CD4-positive, CD25-positive, alpha-beta regulatory T cell (primary cell): ENCODE measurements around the gene ACTL7B. TPM values are rescaled to one million over a fixed set of nuclear protein-coding genes. Genes with fewer than 3 reads are reported as not detected.

Experiments used
- ATAC-seq, 2 donors: fragments of 150-1000 bp; cut with Tn5 transposase; one replicate each; pipeline ENCODE4 v1.10.0; 2021; ENCODE audit warnings: low read depth in 2 of 2, moderate number of reproducible peaks in 2 of 2, moderate library complexity in 1 of 2
- DNase-seq, 3 donors: peaks; one replicate each; pipeline versions ENCODE4 v3.0.0 to v3.0.0-alpha.2; 2012 to 2022; ENCODE audit warnings: mixed read lengths in 1 of 3
- H3K27ac ChIP-seq: one replicate; pipeline ENCODE4 v1.7.0; 2013; ENCODE audit warnings: mild to moderate bottlenecking, low read length; ENCODE audit not compliant: insufficient read depth, poor library complexity, severe bottlenecking
- H3K27me3 ChIP-seq: one replicate; pipeline ENCODE4 v1.7.0; 2013; ENCODE audit warnings: low read length; ENCODE audit not compliant: control insufficient read depth, insufficient read depth
- H3K36me3 ChIP-seq: one replicate; pipeline ENCODE4 v1.7.0; 2013; ENCODE audit warnings: mild to moderate bottlenecking, low read length, moderate library complexity; ENCODE audit not compliant: control insufficient read depth, insufficient read depth
- H3K4me1 ChIP-seq: 2 replicates; pipeline ENCODE4 v1.7.0; 2013; ENCODE audit warnings: mild to moderate bottlenecking, low read length; ENCODE audit not compliant: insufficient read depth, control insufficient read depth, poor library complexity, severe bottlenecking
- H3K4me3 ChIP-seq: one replicate; pipeline ENCODE4 v1.7.0; 2013; ENCODE audit warnings: low read depth, mild to moderate bottlenecking, low read length, moderate library complexity
- H3K9me3 ChIP-seq, 2 experiments: 1 replicate in 1 of 2; 2 replicates in 1 of 2; pipeline ENCODE4 v1.7.0; 2013; ENCODE audit warnings: low read length in 2 of 2, mild to moderate bottlenecking in 1 of 2, moderate library complexity in 1 of 2; ENCODE audit not compliant: control insufficient read depth in 2 of 2
- H3K27ac Mint-ChIP-seq, 3 donors: one replicate each; pipeline ENCODE4 v1.8.0; 2020 to 2022; ENCODE audit warnings: mild to moderate bottlenecking in 3 of 3, mixed read lengths in 3 of 3, moderate library complexity in 2 of 3
- H3K27me3 Mint-ChIP-seq: one replicate; pipeline ENCODE4 v1.8.0; 2022; ENCODE audit warnings: mild to moderate bottlenecking, mixed read lengths
- H3K36me3 Mint-ChIP-seq: one replicate; pipeline ENCODE4 v1.8.0; 2020; ENCODE audit warnings: mixed read lengths
- H3K4me1 Mint-ChIP-seq, 4 donors: one replicate each; pipeline ENCODE4 v1.8.0; 2020 to 2022; ENCODE audit warnings: mixed read lengths in 4 of 4, mild to moderate bottlenecking in 1 of 4
- H3K4me3 Mint-ChIP-seq, 4 donors: one replicate each; pipeline ENCODE4 v1.8.0; 2020 to 2022; ENCODE audit warnings: mild to moderate bottlenecking in 4 of 4, mixed read lengths in 4 of 4, moderate library complexity in 3 of 4
- H3K9me3 Mint-ChIP-seq, 7 donors: one replicate each; pipeline ENCODE4 v1.8.0; 2020 to 2022; ENCODE audit warnings: mixed read lengths in 7 of 7, mild to moderate bottlenecking in 3 of 7, moderate library complexity in 2 of 7
- polyA plus RNA-seq, 4 donors: library from polyadenylated mRNA; unstranded; fragments of 300-500 nt; fragmentation: Illumina TruSeq; gene quantifications; one replicate each; pipeline ENCODE4 v1.2.3, GENCODE V29; 2021
- total RNA-seq: library from RNA; stranded (reverse); gene quantifications from one replicate; pipeline ENCODE4 v1.2.3, GENCODE V29; 2022

The ACTL7B gene
- total and polyA plus RNA-seq, 5 donors from 2014 or later = 0.27 TPM; not detected in 4

GRCh38 chr9:108859459-108860114 is 3.8 kb upstream of the ACTL7B start:
- H3K9me3 ChIP-seq = no peaks in the 10 kb centered on the region
- Mint-ChIP-seq H3K4me1 (no peaks in the 10 kb centered on the region), H3K27ac (no peak overlapping the region), H3K36me3 (peaks cover 6% of the 10 kb centered on the region), H3K27me3 (no peaks in the 10 kb centered on the region), H3K4me3 (no peak overlapping the region), H3K9me3 (peaks cover 0 to 4% (median 0%) of the 10 kb centered on the region in 7 donors)
- no peak overlapping the region for H3K27ac ChIP-seq
- DNase-seq = no peak
- H3K27me3 ChIP-seq = no peaks in the 10 kb centered on the region
- H3K36me3 ChIP-seq = no peaks in the 10 kb centered on the region
- no peak overlapping the region for H3K4me3 ChIP-seq
- ATAC-seq = no peak
- no peaks in the 10 kb centered on the region for H3K4me1 ChIP-seq

DNA sequence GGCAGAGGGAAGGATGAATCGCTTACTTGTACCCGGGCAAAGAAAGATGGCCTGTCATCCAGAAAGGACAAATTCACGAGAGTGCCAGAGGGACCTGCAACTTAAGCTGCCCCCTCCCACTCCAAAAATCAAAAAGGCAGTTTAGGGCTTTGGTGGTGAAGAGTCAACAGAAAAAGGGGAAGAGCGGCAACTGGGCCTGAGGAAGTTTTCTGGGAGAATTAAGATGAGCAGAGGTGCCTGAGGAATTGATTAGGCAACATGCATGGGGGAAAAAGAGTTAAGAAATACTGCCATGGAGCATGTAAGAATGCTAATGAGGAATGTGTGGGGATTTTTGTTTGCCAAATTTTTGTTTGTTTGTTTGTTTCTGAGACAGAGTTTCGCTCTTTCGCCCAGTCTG is 1.8 kb upstream of the ACTL7B start:
- DNase-seq = no peak
- Mint-ChIP-seq H3K27me3 (no peaks in the 10 kb centered on the region), H3K27ac (no peak overlapping the region), H3K4me3 (no peak overlapping the region), H3K4me1 (no peaks in the 10 kb centered on the region), H3K9me3 (peaks cover 0 to 2% (median 0%) of the 10 kb centered on the region in 7 donors), H3K36me3 (peaks cover 6% of the 10 kb centered on the region)
- no peaks in the 10 kb centered on the region for H3K36me3 ChIP-seq
- no peaks in the 10 kb centered on the region for H3K9me3 ChIP-seq
- no peaks in the 10 kb centered on the region for H3K4me1 ChIP-seq
- no peak overlapping the region for H3K4me3 ChIP-seq
- H3K27ac ChIP-seq = no peak overlapping the region
- no peak for ATAC-seq
- H3K27me3 ChIP-seq = no peaks in the 10 kb centered on the region

DNA sequence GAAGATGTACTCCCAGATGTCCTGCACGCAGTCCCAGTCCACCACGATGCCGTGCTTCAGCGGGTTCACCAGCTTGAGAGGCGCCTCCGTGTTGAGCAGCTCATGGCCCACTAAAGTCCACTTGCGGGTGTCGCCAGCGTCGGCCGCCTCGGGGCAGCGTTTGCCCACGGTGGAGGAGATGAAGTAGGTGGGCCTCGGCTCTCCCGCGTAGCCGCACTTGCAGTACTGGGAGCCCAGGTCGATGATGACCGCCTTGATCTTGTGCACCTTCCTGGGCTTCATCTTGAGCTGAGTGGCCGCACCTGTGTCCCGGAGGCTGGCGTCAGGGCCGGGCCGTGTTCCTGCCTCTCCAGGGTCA is 278 bp downstream of the ACTL7B start:
- Histone ChIP-seq H3K27me3 (no peaks in the 10 kb centered on the region), H3K4me1 (no peaks in the 10 kb centered on the region), H3K36me3 (no peaks in the 10 kb centered on the region), H3K4me3 (no peak overlapping the region), H3K9me3 (no peaks in the 10 kb centered on the region), H3K27ac (no peak overlapping the region)
- H3K27ac Mint-ChIP-seq = no peak overlapping the region
- H3K27me3 Mint-ChIP-seq = no peaks in the 10 kb centered on the region
- H3K36me3 Mint-ChIP-seq = peaks cover 6% of the 10 kb centered on the region
- no peak overlapping the region for H3K4me3 Mint-ChIP-seq
- peaks cover 0 to 2% (median 0%) of the 10 kb centered on the region in 7 donors for H3K9me3 Mint-ChIP-seq
- ATAC-seq (no peak), DNase-seq (no peak)
- H3K4me1 Mint-ChIP-seq = no peaks in the 10 kb centered on the region

DNA sequence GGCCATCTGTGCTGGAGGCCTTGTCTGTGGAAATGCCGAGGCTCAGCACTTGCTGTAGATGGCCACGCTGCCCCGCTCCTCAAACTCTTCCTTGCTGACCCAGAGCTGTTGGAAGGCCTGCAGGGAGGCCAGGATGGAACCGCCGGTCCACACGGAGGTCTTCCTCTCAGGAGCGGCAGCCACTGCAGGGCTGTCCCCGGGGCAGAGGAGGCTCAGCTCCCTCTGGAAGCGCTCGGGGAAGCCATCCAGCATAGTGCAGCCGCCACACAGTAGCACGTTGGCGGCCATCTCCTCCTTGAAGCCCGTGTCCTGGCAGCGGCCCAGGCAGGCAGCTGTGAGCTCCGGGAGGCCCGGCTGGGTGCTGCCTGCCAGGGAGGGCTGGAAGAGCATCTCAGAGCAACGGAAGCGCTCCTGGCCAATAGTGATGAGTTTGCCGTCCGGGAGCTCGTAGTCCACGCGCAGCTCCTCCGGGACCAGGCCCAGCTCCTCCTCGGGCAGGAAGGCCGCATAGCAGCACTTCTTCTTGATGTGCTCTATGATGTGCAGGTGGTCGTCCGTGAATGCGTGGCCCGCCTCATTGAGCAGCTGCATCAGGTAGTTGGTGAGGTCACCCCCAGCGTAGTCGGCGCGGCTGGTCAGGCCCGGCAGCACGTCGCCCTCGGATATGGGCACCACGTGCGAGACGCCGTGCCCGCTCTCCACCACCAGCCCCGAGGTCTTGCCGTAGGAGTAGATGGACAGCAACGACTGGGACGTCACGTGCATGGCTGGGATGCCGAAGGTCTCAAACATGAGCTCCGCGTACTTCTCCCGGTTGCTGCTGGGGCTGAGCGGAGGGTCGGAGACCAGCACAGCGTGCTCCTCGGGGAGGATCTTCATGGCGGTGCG is 901 bp downstream of the ACTL7B start:
- Mint-ChIP-seq H3K9me3 (peaks cover 0 to 2% (median 0%) of the 10 kb centered on the region in 7 donors), H3K4me3 (no peak overlapping the region), H3K4me1 (no peaks in the 10 kb centered on the region), H3K27me3 (no peaks in the 10 kb centered on the region), H3K27ac (no peak overlapping the region), H3K36me3 (peaks cover 6% of the 10 kb centered on the region)
- no peak for ATAC-seq
- no peak for DNase-seq
- no peaks in the 10 kb centered on the region for H3K27me3 ChIP-seq
- no peaks in the 10 kb centered on the region for H3K4me1 ChIP-seq
- no peaks in the 10 kb centered on the region for H3K36me3 ChIP-seq
- H3K4me3 ChIP-seq = no peak overlapping the region
- H3K9me3 ChIP-seq = no peaks in the 10 kb centered on the region
- no peak overlapping the region for H3K27ac ChIP-seq

DNA sequence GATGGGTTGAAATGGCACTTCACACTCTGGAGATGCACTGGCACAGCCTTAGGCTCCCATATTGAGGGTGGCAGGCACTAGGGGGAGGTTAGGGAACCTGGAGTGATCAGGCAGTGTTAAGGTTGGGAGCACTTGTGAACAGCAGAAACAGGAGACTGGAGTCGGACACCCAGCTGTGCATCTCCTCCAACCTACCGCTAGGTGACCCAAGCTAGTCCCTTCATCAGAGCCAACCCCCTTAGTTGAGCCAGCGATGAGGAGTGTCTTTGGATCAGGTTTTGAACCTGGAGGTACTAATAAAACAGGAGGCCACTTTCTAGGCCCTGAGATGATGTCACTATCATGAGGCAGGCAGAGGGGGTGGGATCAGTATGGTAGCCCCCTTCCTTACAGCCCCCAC is 1.7 kb downstream of the ACTL7B start:
- Mint-ChIP-seq H3K4me3 (no peak overlapping the region), H3K36me3 (peaks cover 6% of the 10 kb centered on the region), H3K27me3 (no peaks in the 10 kb centered on the region), H3K27ac (no peak overlapping the region), H3K4me1 (no peaks in the 10 kb centered on the region), H3K9me3 (peaks cover 0 to under 1% (median 0%) of the 10 kb centered on the region in 7 donors)
- Histone ChIP-seq H3K27ac (no peak overlapping the region), H3K27me3 (no peaks in the 10 kb centered on the region), H3K9me3 (no peaks in the 10 kb centered on the region), H3K36me3 (no peaks in the 10 kb centered on the region), H3K4me3 (no peak overlapping the region), H3K4me1 (no peaks in the 10 kb centered on the region)
- DNase-seq (no peak), ATAC-seq (no peak)

DNA sequence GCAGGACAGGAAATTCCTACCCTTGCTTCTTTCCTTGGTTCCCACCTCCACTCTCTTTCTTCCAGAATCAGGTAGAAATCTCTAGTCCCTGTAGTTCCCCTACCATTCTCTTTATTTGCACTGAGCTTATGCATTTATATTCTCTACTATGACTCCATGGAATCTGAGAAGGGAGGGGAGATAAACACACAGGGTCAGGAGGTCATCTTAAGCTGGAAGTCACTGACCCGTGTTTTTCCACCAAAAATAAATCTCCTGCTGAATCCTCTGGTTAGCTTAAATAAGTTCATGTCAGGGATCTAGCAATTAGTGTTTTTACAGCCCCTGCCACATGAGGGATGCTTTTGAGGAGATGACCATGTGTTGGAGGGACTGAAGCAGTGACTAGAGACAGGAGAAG is 3.7 kb downstream of the ACTL7B start:
- Mint-ChIP-seq H3K27me3 (no peaks in the 10 kb centered on the region), H3K4me3 (no peak overlapping the region), H3K27ac (no peak overlapping the region), H3K36me3 (no peaks in the 10 kb centered on the region), H3K9me3 (no peaks in the 10 kb centered on the region), H3K4me1 (no peaks in the 10 kb centered on the region)
- no peaks in the 10 kb centered on the region for H3K9me3 ChIP-seq
- H3K4me3 ChIP-seq = no peak overlapping the region
- no peaks in the 10 kb centered on the region for H3K36me3 ChIP-seq
- H3K27ac ChIP-seq = no peak overlapping the region
- no peaks in the 10 kb centered on the region for H3K27me3 ChIP-seq
- no peak for ATAC-seq
- H3K4me1 ChIP-seq = no peaks in the 10 kb centered on the region
- no peak for DNase-seq

DNA sequence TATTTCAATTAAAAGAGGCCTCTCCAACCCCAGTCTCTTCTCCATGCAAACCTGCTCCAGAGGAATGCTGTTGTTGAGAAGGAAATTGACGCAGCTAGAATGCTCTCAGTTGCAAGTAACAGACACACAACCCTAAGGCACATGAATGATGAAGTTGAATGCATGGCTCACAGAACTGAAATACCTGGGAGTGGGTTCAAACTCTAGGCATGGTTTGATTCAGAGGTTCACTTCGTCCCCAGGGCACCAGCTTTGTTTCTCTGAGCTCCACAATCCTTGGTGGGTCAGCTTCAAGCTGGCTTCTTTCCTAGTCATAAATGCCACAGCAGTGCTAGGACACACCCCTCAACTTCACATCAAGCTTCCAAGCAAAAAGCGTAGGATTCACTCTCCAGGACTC is 4.6 kb downstream of the ACTL7B start:
- DNase-seq (no peak), ATAC-seq (no peak)
- no peaks in the 10 kb centered on the region for H3K9me3 ChIP-seq
- no peaks in the 10 kb centered on the region for H3K27me3 ChIP-seq
- no peaks in the 10 kb centered on the region for H3K4me1 Mint-ChIP-seq
- no peaks in the 10 kb centered on the region for H3K4me1 ChIP-seq
- H3K4me3 Mint-ChIP-seq = no peak overlapping the region
- no peaks in the 10 kb centered on the region for H3K36me3 ChIP-seq
- H3K27ac ChIP-seq = no peak overlapping the region
- no peaks in the 10 kb centered on the region for H3K9me3 Mint-ChIP-seq
- H3K27me3 Mint-ChIP-seq = no peaks in the 10 kb centered on the region
- no peak overlapping the region for H3K4me3 ChIP-seq
- H3K27ac Mint-ChIP-seq = no peak overlapping the region
- H3K36me3 Mint-ChIP-seq = no peaks in the 10 kb centered on the region
